Adrenal gland (tissue), 12 donors: Measurements from ENCODE around the gene MYH11. TPM values are rescaled to one million over a fixed set of nuclear protein-coding genes. Genes with fewer than 3 reads are reported as not detected.

Experiments
- DNase-seq, 7 donors: peaks; one replicate each; pipeline ENCODE4 v3.0.0-alpha.2; 2019 to 2020
- H3K27ac ChIP-seq, 5 donors: fragments of 200-600 bp; sonication (generic) in 4 of 5; 1 replicate in 3 of 5; 2 replicates in 2 of 5; pipeline versions ENCODE4 v1.5.1 to v1.8.0; 2016 to 2020; ENCODE audit warnings: mild to moderate bottlenecking in 1 of 5
- H3K27me3 ChIP-seq: fragments of 200-600 bp; 2 replicates; pipeline ENCODE4 v1.8.0; 2021
- H3K36me3 ChIP-seq, 2 donors: fragments of 200-600 bp; replicated peaks in 1 of 2; 1 replicate in 1 of 2; 2 replicates in 1 of 2; pipeline versions ENCODE4 v1.5.1 to v1.8.0; 2018 to 2022
- H3K4me1 ChIP-seq, 2 donors: fragments of 200-600 bp; replicated peaks in 1 of 2; 1 replicate in 1 of 2; 2 replicates in 1 of 2; pipeline versions ENCODE4 v1.5.1 to v1.8.0; 2018 to 2021
- H3K4me3 ChIP-seq, 4 donors: fragments of 200-600 bp; sonication (generic) in 3 of 4; one replicate each; pipeline ENCODE4 v1.5.1; 2016 to 2018
- H3K9me3 ChIP-seq, 3 donors: fragments of 200-600 bp; sonication (generic) in 1 of 3; replicated peaks in 1 of 3; 1 replicate in 2 of 3; 2 replicates in 1 of 3; pipeline versions ENCODE4 v1.5.1 to v1.8.0; 2016 to 2021
- POLR2A ChIP-seq, 2 donors: fragments of 450-650 bp; IDR thresholded peaks; one replicate each; pipeline ENCODE4 v1.6.1; 2017; ENCODE audit warnings: antibody characterized with exemption in 2 of 2, mild to moderate bottlenecking in 2 of 2, moderate library complexity in 1 of 2
- WGBS, 4 donors: extraction: QIAGEN DNeasy Blood & Tissue Kit in 2 of 4; methylation state at CpG; one replicate each; pipeline versions ENCODE4 v1.1.5 to v1.1.7; 2013 to 2017; 5-methylcytosine and 5-hydroxymethylcytosine counted together
- intact Hi-C, 2 donors: fragments of 100-400 bp; cut with DNase I; formaldehyde crosslinking; loops; one replicate each; pipeline versions ENCODE4 v1.14.1 to v1.15.0; 2022 to 2023
- polyA plus RNA-seq, 3 donors: library from polyadenylated mRNA; stranded (reverse); fragments of 200-250 nt in 2 of 3; fragments of 350-450 nt in 1 of 3; fragmentation: Illumina TruSeq in 1 of 3; extraction: RNeasy Lipid Tissue Mini Kit (QIAGEN cat#74804) in 1 of 3; gene quantifications; one replicate each; pipeline ENCODE4 v1.2.3, GENCODE V29; 2013 to 2014
- total RNA-seq, 9 donors: library from RNA; depleted of rRNA in 4 of 9; stranded (reverse); fragments of >200 nt in 4 of 9; fragments of 120-200 nt in 1 of 9; fragmentation: NEBNext Ultra II Directional in 1 of 9; extraction: Animal tissue kit (Norgen Biotek cat#: 25700) in 1 of 9; gene quantifications; one replicate each; pipeline versions ENCODE4 v1.1.0 to v1.2.4, GENCODE V29; 2013 to 2023
- TF ChIP-seq, protein P1 (sequence below), 6 experiments: fragments of 450-650 bp in 4 of 6; fragments of 200-600 bp in 2 of 6; sonication (generic) in 1 of 6; IDR thresholded peaks; 1 replicate in 5 of 6; 2 replicates in 1 of 6; pipeline versions ENCODE4 v1.5.1 to v1.8.0; 2016 to 2021; ENCODE audit warnings: antibody characterized with exemption in 6 of 6, mild to moderate bottlenecking in 2 of 6, moderate library complexity in 1 of 6
- donor health status: healthy with polysubstance abuse.
- donor health status: Bipolar disorder and iron deficiency.
- donor health status: DM: yes; HTN: yes; CAD: no.
- donor health status: DM: no; HTN: no; CAD: no.
- donor health status: DM: no; HTN: no; CAD: no.
- donor health status: DM: yes; HTN: yes; CAD: no.

Gene MYH11
- total and polyA plus RNA-seq, 12 donors, result 2.4 to 45.1 (median 16.5) TPM

DNA sequence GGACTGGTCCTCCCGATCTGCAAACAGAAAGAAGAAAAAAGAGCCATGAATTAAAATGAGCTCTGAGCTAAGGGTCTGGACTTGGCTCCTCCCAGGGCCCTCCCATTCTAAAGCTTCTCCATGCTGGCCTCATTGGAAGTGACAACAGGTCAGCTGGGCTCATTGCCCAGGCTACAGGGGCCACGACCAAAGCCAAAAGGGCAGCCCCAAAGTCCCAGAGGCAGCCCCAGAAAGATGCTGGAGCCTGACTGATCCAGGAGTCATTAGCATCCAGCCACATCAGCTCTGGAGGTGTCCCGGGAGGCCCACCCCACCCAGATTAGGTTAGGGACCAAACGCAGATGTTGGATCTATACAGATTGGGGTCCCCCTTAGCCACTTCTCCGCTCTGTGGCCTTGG lies 58.2 kb downstream of the MYH11 start:
- H3K4me1 ChIP-seq, result no peaks in the 10 kb centered on the region
- intact Hi-C loops, result no loop called here
- no peak for DNase-seq
- no peak overlapping the region for H3K27ac ChIP-seq
- no peaks in the 10 kb centered on the region for H3K36me3 ChIP-seq
- no peak for TF ChIP-seq POLR2A (IDR thresholded peaks at IDR 0.05)
- TF ChIP-seq, protein P1, sequence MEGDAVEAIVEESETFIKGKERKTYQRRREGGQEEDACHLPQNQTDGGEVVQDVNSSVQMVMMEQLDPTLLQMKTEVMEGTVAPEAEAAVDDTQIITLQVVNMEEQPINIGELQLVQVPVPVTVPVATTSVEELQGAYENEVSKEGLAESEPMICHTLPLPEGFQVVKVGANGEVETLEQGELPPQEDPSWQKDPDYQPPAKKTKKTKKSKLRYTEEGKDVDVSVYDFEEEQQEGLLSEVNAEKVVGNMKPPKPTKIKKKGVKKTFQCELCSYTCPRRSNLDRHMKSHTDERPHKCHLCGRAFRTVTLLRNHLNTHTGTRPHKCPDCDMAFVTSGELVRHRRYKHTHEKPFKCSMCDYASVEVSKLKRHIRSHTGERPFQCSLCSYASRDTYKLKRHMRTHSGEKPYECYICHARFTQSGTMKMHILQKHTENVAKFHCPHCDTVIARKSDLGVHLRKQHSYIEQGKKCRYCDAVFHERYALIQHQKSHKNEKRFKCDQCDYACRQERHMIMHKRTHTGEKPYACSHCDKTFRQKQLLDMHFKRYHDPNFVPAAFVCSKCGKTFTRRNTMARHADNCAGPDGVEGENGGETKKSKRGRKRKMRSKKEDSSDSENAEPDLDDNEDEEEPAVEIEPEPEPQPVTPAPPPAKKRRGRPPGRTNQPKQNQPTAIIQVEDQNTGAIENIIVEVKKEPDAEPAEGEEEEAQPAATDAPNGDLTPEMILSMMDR (IDR thresholded peaks at IDR 0.05), result no peak
- H3K4me3 ChIP-seq, result no peak overlapping the region
- 64 to 75% (median 69%) methylated on average over 5 of the region's 5 CpGs for WGBS, 4 donors
- H3K9me3 ChIP-seq, result no peaks in the 10 kb centered on the region
- no peaks in the 10 kb centered on the region for H3K27me3 ChIP-seq

DNA sequence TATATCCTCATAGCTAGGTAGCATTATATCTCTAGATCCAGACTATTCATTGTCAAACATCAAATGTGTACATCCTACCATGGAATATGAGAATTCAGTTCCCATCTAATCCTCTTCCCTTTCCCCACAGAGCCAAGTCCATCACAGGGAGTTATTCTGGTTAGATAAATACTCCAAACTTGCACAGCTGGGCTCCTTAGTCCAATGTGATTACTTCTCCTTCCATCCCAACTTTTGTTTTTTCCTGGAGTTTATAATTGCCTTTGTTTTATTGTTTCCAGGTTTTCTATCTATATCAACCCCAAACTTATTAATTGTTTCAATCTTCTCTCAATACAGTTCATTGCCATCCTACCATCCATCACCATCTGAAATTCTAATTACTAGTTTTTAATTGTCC lies 59.9 kb downstream of the MYH11 start:
- intact Hi-C loops, result no loop called here
- H3K36me3 ChIP-seq, result no peaks in the 10 kb centered on the region
- no peak for DNase-seq
- H3K4me1 ChIP-seq, result no peaks in the 10 kb centered on the region
- no peak for TF ChIP-seq POLR2A (IDR thresholded peaks at IDR 0.05)
- TF ChIP-seq, protein P1 (IDR thresholded peaks at IDR 0.05), result no peak
- no peaks in the 10 kb centered on the region for H3K27me3 ChIP-seq
- no peak overlapping the region for H3K27ac ChIP-seq
- no peak overlapping the region for H3K4me3 ChIP-seq
- no peaks in the 10 kb centered on the region for H3K9me3 ChIP-seq

DNA sequence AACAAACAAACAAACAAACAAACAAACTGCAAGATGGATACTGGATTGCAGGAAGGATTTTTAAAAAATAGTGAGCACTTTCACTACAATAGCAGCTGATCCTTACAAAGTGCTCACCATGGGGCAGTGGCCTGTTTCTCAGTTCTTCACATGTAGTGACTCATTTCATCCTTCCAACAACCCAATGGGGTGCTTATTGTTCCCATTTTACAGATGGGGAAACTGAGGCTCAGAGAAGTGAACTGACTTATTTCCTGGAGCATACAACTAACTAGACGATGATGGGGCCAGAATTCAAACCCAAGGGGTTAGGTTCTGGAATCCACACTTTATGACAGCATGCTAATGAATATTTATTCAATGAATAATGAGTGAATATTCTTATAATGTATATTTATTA lies 61.2 kb downstream of the MYH11 start:
- WGBS, 4 donors, result 83 to 97% (median 90%) methylated on average over 1 of the region's 1 CpG
- DNase-seq, result no peak
- H3K27ac ChIP-seq, result no peak overlapping the region
- H3K9me3 ChIP-seq, result no peaks in the 10 kb centered on the region
- intact Hi-C loops, result no loop called here
- no peak overlapping the region for H3K4me3 ChIP-seq
- no peak for TF ChIP-seq POLR2A (IDR thresholded peaks at IDR 0.05)
- TF ChIP-seq, protein P1 (IDR thresholded peaks at IDR 0.05), result no peak
- no peaks in the 10 kb centered on the region for H3K4me1 ChIP-seq
- H3K36me3 ChIP-seq, result no peaks in the 10 kb centered on the region
- H3K27me3 ChIP-seq, result no peaks in the 10 kb centered on the region

DNA sequence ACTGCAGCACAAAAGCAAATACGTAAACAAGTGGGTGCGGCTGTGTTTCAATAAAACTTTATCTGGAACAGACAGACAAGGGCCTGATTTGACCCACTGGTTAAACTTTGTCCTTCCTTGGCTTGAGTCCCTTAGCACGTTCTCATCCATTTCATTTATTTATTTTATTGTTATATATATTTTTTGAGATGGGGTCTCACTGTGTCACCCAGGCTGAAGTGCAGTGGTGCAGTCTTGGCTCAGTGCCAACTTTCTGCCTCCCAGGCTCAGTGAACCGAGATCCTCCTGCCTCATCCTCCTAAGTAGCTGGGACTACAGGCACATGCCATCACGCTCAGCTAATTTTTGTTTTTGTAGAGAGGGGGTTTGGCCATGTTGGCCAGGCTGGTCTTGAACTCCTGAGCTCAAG lies 64.3 kb downstream of the MYH11 start:
- H3K27me3 ChIP-seq, result no peaks in the 10 kb centered on the region
- no peak overlapping the region for H3K4me3 ChIP-seq
- H3K9me3 ChIP-seq, result no peaks in the 10 kb centered on the region
- no peaks in the 10 kb centered on the region for H3K36me3 ChIP-seq
- intact Hi-C loops, result no loop called here
- no peak for DNase-seq
- H3K27ac ChIP-seq, result no peak overlapping the region
- TF ChIP-seq, protein P1 (IDR thresholded peaks at IDR 0.05), result no peak
- no peak for TF ChIP-seq POLR2A (IDR thresholded peaks at IDR 0.05)
- WGBS, 4 donors, result 83 to 86% (median 85%) methylated on average over 5 of the region's 5 CpGs
- H3K4me1 ChIP-seq, result peaks cover 0 to 4% of the 10 kb centered on the region in 2 donors
